ENCODE data around the gene DISC1. TPM values are rescaled to one million over a fixed set of nuclear protein-coding genes. Genes with fewer than 3 reads are reported as not detected.
"Not testable (repeated sequence)": the region's sequence is repeated elsewhere in the genome, so short reads cannot be mapped to it uniquely, and the experiment has no call there.

Gene DISC1
- total and polyA plus RNA-seq, 2 of the 13 experiments (the other 11 are each of a cell fraction or from before 2014, with no cell fraction given): 4.2 to 4.6 TPM

DNA sequence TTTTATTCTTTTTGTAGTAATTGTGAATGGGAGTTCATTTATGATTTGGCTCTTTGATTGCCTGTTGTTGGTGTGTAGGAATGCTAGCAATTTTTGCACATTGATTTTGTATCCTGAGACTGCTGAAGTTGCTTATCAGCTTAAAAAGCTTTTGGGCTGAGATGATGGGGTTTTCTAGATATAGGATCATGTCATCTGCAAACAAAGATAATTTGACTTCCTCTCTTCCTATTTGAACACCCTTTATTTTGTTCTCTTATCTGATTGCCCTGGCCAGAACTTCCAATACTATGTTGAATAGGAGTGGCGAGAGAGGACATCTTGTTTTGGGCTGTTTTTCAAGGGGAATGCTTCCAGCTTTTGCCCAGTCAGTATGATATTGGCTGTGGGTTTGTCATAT lies 31.6 kb downstream of the DISC1 start:
- BruUV-seq (replicated peaks); POLR2A ChIA-PET; intact Hi-C loops (cut with micrococcal nuclease; ENCODE audit: unreplicated experiment); TF ChIP-seq SOX13, FOXP1 (IDR thresholded peaks at IDR 0.05): not testable (repeated sequence)
- peak; percentile 80 for TF ChIP-seq ONECUT2 (CRISPR knock-in tag; IDR thresholded peaks at IDR 0.05)
- TF ChIP-seq, protein P1, sequence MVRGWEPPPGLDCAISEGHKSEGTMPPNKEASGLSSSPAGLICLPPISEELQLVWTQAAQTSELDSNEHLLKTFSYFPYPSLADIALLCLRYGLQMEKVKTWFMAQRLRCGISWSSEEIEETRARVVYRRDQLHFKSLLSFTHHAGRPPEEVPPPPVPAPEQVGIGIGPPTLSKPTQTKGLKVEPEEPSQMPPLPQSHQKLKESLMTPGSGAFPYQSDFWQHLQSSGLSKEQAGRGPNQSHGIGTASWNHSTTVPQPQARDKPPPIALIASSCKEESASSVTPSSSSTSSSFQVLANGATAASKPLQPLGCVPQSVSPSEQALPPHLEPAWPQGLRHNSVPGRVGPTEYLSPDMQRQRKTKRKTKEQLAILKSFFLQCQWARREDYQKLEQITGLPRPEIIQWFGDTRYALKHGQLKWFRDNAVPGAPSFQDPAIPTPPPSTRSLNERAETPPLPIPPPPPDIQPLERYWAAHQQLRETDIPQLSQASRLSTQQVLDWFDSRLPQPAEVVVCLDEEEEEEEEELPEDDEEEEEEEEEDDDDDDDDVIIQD (CRISPR knock-in tag; IDR thresholded peaks at IDR 0.05; ENCODE audit: low read depth): peak; percentile 50; the same call in 1 of the 2 replicates
- TF ChIP-seq, protein P2, sequence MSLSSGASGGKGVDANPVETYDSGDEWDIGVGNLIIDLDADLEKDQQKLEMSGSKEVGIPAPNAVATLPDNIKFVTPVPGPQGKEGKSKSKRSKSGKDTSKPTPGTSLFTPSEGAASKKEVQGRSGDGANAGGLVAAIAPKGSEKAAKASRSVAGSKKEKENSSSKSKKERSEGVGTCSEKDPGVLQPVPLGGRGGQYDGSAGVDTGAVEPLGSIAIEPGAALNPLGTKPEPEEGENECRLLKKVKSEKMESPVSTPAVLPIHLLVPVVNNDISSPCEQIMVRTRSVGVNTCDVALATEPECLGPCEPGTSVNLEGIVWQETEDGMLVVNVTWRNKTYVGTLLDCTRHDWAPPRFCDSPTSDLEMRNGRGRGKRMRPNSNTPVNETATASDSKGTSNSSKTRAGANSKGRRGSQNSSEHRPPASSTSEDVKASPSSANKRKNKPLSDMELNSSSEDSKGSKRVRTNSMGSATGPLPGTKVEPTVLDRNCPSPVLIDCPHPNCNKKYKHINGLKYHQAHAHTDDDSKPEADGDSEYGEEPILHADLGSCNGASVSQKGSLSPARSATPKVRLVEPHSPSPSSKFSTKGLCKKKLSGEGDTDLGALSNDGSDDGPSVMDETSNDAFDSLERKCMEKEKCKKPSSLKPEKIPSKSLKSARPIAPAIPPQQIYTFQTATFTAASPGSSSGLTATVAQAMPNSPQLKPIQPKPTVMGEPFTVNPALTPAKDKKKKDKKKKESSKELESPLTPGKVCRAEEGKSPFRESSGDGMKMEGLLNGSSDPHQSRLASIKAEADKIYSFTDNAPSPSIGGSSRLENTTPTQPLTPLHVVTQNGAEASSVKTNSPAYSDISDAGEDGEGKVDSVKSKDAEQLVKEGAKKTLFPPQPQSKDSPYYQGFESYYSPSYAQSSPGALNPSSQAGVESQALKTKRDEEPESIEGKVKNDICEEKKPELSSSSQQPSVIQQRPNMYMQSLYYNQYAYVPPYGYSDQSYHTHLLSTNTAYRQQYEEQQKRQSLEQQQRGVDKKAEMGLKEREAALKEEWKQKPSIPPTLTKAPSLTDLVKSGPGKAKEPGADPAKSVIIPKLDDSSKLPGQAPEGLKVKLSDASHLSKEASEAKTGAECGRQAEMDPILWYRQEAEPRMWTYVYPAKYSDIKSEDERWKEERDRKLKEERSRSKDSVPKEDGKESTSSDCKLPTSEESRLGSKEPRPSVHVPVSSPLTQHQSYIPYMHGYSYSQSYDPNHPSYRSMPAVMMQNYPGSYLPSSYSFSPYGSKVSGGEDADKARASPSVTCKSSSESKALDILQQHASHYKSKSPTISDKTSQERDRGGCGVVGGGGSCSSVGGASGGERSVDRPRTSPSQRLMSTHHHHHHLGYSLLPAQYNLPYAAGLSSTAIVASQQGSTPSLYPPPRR (CRISPR knock-in tag; IDR thresholded peaks at IDR 0.05; ENCODE audit: borderline replicate concordance): peak; percentile 45; the same call in 1 of the 2 replicates
- TF ChIP-seq SOX5 (CRISPR knock-in tag; IDR thresholded peaks at IDR 0.05; ENCODE audit: borderline replicate concordance): peak; percentile 11; the same call in 1 of the 2 replicates
- TF ChIP-seq SOX13 (CRISPR knock-in tag; conservative IDR thresholded peaks at IDR 0.05 in 1 of 2, IDR thresholded peaks at IDR 0.05 in 1 of 2): peak in 1 of 2 experiments; percentile 40; a peak in 1 of 4 replicates
- TF ChIP-seq, protein P3, sequence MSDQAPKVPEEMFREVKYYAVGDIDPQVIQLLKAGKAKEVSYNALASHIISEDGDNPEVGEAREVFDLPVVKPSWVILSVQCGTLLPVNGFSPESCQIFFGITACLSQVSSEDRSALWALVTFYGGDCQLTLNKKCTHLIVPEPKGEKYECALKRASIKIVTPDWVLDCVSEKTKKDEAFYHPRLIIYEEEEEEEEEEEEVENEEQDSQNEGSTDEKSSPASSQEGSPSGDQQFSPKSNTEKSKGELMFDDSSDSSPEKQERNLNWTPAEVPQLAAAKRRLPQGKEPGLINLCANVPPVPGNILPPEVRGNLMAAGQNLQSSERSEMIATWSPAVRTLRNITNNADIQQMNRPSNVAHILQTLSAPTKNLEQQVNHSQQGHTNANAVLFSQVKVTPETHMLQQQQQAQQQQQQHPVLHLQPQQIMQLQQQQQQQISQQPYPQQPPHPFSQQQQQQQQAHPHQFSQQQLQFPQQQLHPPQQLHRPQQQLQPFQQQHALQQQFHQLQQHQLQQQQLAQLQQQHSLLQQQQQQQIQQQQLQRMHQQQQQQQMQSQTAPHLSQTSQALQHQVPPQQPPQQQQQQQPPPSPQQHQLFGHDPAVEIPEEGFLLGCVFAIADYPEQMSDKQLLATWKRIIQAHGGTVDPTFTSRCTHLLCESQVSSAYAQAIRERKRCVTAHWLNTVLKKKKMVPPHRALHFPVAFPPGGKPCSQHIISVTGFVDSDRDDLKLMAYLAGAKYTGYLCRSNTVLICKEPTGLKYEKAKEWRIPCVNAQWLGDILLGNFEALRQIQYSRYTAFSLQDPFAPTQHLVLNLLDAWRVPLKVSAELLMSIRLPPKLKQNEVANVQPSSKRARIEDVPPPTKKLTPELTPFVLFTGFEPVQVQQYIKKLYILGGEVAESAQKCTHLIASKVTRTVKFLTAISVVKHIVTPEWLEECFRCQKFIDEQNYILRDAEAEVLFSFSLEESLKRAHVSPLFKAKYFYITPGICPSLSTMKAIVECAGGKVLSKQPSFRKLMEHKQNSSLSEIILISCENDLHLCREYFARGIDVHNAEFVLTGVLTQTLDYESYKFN (CRISPR knock-in tag; conservative IDR thresholded peaks at IDR 0.05): peak; percentile 39; the same call in 1 of the 2 replicates
- TF ChIP-seq NCOA2 (CRISPR knock-in tag; IDR thresholded peaks at IDR 0.05): peak; percentile 49; the same call in 1 of the 2 replicates
- 0 out of 2 replicates have a peak, but pooled peaks have one; percentile 18 for TF ChIP-seq POGZ (CRISPR knock-in tag; IDR thresholded peaks at IDR 0.05)
- TF ChIP-seq ETV5 (CRISPR knock-in tag; IDR thresholded peaks at IDR 0.05; ENCODE audit: borderline replicate concordance): peak; percentile 23; the same call in 1 of the 2 replicates
- peak; percentile 11 for TF ChIP-seq TEAD3 (CRISPR knock-in tag; optimal IDR thresholded peaks at IDR 0.05; ENCODE audit: borderline replicate concordance)
- 0 out of 2 replicates have a peak, but pooled peaks have one; percentile 9 for TF ChIP-seq FOXP1 (CRISPR knock-in tag; IDR thresholded peaks at IDR 0.05)
- peak; percentile 73 for TF ChIP-seq ISL2 (CRISPR knock-in tag; IDR thresholded peaks at IDR 0.05)

More for the DNA sequence above, 31.6 kb downstream of the DISC1 start:
- WGBS (ENCODE audit: low lambda C conversion rate): 40% methylated on average over 1 of the region's 1 CpG
- H3K79me2 ChIP-seq (ENCODE audit: insufficient read depth, low read length); H3K27me3 ChIP-seq (ENCODE audit: control insufficient read depth in 1 of 2, insufficient read depth in 2 of 2, low read length in 2 of 2); in situ Hi-C loops (cut with HindIII; ENCODE audit: extremely low pct_ligation_motif_present, low pct_unique_long_range_greater_than_20kb); H2AFZ ChIP-seq (ENCODE audit: low read length); H3K4me3 ChIP-seq (replicated peaks in 1 of 3; ENCODE audit: insufficient read depth in 1 of 3, low read depth in 2 of 3, low read length in 3 of 3); FAIRE-seq; H4K20me1 ChIP-seq (ENCODE audit: insufficient read depth, low read length); H3K9ac ChIP-seq (ENCODE audit: insufficient read depth, low read depth, low read length); H3K9me3 ChIP-seq (ENCODE audit: low read length); CTCF ChIA-PET (ENCODE audit: low intra/inter-chr PET ratio, low total read pairs); ATAC-seq; H3K4me2 ChIP-seq (ENCODE audit: low read depth, low read length); H3K27ac ChIP-seq (ENCODE audit: extremely low read length, insufficient read depth, low read length); H3K36me3 ChIP-seq (replicated peaks in 1 of 2; ENCODE audit: control insufficient read depth in 1 of 2, insufficient read depth in 2 of 2, low read length in 2 of 2): not testable (repeated sequence)
- DNase-seq (ENCODE audit: low spot score): peak; percentile 68
- peaks cover 43% of the 10 kb centered on the region for H3K4me1 ChIP-seq (ENCODE audit: insufficient read depth, low read length)
